HG03342 (cell line): ENCODE measurements around the gene RNF141.

ENCODE experiments used
- ATAC-seq: cut with Tn5 transposase; IDR thresholded peaks from one replicate; pipeline ENCODE4 v1.9.1; 2021; ENCODE audit warnings: mild to moderate bottlenecking, moderate library complexity; ENCODE audit not compliant: unreplicated experiment

Gene RNF141

DNA sequence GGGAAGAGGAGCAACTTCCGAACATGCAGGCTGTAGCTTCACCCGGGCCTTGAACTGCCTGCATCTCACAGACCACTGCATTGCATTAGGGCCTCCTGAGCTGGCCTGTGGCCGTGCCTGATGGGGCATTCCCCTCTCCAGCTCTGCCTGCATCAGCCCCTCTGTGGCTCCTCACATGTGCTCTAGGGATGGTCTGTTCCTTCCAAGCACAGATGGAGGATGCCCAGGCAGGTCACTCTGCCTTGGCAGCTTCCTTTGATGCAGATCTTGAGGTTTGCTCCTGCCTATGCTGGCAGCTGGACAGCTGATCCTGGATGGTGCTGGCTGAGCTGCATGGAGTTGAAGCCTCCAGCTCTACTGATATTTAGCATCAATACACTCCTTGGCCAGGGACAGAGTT, 57.4 kb downstream of the RNF141 start:
- no peak for ATAC-seq

DNA sequence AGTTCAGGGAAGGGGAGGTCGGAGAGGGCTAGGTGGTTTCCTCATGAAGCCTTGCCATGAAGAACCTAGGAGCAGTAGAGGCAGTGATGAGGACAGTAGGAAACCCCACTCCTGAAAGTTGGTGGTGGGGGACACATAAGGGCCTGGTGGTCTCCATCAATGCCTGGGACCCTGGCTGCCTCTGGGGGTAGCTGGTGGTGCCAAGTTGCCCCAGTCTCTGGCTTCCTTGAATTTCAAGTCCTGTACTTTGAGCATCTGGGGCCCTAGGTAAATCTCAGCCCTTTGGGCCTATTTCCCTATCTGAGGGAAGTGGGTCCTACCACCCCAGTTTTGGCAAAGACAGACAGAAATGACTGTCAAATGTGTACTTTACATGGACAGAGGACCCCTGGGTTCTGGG, 57.8 kb downstream of the RNF141 start:
- ATAC-seq = no peak

DNA sequence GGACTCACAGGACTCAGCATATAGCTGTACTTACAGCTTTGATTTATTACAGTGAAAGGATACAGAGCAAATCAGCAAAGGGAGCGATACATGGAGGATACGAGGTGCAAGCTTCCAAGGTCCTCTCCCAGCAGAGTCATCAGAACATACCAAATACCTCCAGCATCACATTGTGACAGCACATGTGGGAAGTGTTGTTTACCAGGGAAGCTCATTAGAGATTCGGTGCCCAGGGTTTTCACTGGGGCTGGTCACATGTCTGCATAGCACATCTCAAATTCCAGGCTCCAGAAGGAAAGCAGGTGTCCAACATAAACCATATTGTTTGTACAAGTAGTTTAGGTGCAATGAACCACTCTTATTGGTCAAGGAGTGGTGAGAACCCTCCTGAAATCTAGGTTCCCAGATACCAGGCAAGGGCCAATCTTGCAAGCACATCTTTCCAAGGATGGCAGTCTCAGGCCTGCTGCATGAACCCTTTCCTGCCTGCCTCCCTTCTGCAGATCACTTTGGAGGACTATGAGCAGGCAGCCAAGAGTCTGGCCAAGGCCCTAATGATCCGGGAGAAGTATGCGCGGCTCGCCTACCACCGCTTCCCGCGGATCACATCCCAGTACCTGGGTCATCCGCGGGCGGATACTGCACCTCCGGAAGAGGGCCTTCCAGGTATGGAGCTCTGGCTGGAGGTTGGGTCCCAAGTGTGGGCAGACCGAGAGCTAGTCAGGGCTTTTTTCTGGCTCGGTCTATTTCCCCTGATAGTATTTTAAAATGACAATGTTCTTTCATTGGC, 59.2 kb downstream of the RNF141 start:
- no peak for ATAC-seq

DNA sequence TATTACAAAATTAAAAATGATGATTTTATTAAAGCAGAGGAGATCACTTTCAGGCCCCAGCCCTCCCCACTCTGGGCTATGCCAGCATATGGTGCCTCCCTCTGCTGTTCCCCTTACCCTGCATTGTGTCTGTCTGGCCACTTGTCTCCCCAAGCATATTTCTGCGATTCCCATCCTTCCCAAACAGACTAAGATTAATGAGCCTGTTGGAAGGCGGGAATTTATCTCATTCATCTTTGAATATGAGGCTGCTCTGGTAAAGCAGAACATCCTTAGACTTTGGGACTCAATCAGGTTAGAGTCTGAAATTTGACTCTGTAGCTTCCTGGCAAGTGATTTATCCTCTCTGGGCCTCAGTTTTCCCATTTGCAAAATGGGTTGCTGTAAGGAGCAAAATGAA, 60.2 kb downstream of the RNF141 start:
- no peak for ATAC-seq

DNA sequence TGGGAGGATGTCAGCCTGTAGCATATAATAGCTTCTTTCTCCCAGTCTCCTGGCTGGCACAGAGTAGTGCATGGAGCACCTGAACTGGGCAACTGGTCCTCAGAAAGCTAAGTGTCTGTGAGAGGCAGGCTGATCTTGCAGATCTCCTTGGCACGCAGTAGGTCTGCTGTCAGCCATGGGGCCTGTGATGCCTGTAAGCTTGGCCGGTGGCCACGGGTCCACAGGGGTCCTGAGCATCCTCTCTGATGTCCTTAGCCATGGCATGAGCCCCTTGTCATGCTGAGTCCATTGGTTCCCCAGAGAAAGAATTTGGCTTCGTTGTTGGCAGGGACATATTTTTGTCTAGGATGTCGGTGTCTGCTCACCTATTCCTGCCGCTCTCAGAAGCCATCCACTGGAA, 61.0 kb downstream of the RNF141 start:
- no peak for ATAC-seq

DNA sequence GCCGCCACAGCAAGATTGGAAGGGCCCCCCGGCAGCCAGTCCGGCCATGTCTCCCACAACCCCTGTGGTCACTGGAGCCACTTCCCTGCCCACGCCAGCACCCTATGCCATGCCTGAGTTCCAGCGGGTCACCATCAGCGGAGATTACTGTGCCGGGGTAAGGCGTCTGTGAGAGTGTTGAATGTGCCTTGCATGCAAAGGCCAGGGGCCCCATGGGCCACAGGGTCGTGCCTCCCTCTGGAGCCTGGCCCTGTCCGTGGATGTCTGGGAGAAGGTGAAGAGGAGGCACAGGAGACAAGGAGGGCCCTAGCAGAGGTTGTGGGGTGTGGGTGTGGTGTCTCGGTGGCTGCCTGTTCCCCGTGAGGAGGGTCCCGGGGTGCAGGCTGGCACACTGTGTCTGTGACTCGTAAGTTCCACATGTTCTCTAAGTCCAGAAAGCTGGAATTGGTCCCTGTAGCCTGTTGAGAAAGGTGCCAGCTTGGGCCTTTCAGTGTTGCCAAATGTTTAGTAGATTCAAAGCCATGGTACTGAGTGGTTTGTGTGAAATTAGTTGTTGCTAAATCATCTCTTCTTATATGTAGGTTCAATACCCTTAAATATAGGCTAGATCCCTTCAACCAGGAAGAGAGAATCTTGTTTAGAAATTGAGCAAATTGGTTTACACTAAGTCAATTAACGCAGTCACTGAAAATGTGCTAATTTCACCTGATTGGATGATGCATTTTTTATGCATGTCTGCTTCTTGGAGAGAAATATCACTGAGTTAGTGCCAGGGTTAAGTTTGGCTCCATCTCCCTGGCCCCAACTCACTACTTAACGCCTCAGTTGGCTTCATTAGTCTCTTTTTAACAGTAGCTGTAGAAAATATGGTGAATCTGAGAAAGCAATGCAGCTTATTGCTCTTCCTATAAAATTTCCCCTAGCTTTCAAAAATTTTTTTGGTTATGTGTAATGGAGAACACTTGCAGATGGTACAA, 62.1 kb downstream of the RNF141 start:
- no peak for ATAC-seq

DNA sequence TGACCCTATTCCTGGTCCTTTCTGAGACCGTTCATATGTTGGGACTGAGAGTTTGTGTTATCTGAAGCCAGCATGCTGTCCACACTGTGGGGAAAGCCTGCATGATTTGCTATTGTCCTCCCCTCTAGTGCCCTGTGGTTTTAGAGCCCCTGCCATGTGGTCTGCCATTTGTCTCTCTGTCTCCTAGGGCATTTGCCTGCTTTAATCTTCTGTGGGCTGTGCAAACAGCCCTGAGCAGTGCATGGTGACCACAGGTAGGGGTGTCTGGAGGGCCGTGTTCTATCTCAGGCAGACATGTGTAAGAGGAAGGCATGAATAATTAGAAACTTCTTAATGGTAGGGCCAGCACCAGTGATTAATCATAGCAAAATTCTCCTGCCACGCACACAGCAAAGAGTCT, 62.9 kb downstream of the RNF141 start:
- no peak for ATAC-seq

DNA sequence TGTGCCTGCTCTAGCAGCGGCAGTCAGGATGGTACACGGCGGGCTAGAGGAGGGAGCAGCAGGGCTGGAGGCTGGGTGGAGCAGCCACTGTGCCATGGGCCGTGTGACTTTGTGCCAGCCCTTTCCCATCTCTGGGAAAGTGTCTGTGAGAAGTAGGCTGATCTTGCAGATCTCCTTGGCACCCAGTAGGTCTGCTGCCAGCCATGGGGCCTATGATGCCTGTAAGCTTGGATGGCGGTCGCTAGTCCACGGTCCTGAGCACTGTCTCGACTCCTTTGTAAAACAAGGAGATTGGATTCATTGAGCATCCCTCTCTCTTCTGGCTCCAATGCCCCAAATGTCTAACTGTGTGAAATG, 63.3 kb downstream of the RNF141 start:
- no peak for ATAC-seq

DNA sequence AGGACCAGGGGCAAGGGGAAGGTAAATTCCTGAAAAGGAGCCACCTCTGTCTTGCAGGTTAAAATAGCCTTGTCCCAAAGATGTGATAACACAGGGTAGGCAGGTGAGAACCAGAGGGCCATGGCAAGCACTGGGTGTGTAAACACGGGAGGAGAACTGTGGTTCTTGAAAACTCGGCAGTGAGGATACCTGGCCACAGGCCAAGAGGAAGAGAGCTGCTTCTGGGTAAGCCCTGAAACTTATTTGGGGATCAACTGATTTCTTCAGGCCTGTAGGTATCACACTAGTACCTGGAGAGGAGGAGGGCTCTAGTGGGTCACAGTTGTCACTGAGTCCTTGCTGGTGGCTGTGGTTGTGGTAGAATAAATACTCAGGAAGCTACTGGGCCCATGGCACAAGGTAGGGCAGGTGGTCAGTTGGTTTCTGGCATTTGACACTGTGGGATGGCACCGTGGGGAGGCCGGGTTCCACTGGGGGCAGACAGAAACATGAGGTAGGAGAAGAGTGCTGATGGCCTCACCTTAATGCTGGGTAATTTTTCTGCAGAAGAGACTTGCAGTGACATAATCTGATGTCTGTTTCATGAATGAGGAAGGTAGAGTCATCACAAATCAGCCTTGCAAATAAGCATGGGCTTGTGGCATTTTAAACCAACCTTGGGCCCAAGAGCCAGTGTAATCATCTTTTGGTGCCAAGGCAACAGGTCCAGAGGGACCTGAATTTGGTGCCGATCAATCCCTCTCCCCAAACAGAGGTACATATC, 63.9 kb downstream of the RNF141 start:
- ATAC-seq = no peak

DNA sequence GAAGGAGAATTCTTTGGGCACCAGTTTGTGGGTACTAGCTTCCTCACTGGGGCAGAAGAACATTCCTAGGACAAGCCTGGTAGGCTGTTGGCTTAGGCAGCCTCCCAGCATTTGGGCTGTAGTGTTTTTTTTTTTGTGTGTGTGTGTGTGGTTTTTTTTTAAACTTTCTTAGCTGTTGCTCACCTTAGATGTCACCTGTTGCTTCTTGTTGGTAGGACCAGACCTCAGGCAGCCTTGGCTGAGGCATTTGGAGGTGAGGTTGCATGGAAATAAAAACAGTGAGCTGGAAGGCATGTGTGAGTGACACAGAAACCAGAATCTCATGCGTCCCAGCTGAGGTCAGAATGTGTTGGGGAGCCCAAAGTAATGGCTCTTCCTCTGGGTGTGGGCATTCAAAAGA, 64.6 kb downstream of the RNF141 start:
- ATAC-seq = no peak

DNA sequence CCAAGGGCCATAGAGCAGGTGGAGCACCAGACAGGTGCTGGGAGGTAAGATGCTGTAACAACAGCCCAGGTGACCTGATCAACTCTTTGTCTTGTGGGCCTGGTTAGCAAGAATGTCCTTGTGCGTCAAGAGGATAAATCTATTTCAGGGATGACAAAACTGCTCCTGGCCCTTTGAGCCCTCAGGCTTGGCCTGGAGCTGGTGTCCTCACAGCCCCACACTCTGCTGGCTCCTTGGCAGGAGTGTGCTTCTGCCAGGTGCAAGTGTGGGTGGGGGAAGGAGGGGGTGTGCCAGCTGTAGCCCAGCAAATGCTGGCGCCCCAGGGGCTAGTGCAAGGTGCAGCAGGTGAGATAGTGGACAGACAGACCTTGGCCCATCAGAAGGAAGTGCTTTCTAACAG, 66.4 kb downstream of the RNF141 start:
- ATAC-seq = no peak

DNA sequence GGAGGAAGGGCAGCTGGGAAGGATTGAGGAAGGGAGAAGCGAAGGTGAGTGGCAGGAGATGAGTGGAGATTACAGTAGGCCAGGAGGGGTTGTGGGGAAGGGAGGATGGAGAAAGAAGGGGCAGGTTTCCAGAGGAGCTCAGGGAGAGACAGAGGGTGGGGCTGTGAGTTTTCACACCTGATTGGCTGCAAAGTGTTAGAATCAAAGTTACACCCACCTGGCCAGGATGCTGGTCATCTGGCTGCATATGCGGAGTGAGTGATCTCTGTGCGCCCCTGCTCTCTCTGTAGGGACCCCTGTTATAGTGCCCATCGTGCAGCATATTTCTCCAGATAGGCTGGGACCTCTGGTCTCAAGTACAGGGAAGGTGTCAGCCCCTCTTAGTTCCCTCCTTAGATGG, 67.6 kb downstream of the RNF141 start:
- ATAC-seq = no peak

DNA sequence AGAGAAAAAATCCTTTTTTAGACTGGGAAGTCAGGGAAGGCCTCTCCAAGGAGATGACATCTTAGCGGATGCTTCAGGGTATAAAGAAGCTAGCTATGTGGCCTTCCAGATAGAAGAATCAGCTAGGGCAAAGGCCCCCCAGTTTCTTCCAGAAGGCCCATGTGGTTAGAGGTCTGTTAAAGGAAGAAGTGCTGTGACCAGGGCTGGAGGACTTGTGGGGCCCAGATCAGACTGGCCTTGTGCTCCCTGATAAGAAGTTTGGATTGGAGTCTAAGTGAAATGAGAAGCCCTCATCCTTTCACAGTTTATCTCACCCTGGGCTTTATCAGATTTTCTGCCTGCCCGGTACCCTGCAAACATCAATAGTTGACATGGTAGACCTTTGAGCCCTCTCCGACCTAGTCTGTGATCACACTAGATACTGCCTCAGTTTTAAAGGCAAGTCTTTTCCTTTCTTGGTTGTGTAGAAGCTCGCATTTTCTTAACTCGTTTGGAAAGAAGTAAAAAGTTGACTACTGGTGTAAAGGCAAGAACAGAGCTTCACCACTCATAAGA, 78.2 kb downstream of the RNF141 start:
- no peak for ATAC-seq
